Measurements from ENCODE around the gene EIF4E2.

- TF ChIP-seq CTCF (conservative IDR thresholded peaks at IDR 0.05) (no peak), EZH2 (IDR thresholded peaks at IDR 0.05; ENCODE audit: low read depth) (no peak)
These were observed 23.4 kb downstream of the EIF4E2 start for GRCh38 chr2:232573771-232574435.

Measured in PC-9 (cell line).